PC-3 (cell line): ENCODE results near the gene UBE4A. TPM values are rescaled to one million over a fixed set of nuclear protein-coding genes. Genes with fewer than 3 reads are reported as not detected.

Source experiments
- ATAC-seq: fragments of 200-7000 bp; cut with Tn5 transposase; 2 replicates; pipeline ENCODE4 v1.9.1; 2020; ENCODE audit warnings: mild to moderate bottlenecking, moderate library complexity
- BruUV-seq: library from RNA; stranded (reverse); fragments of 400-500 nt; replicated peaks from 2 replicates; lab custom pipeline; 2021; lab: Mats Ljungman, UMichigan
- CTCF ChIA-PET: fragments of 300-600 bp; sonication (Branson Sonifier 250); formaldehyde crosslinking; loops from one replicate; lab custom pipeline; 2022; ENCODE audit warnings: antibody characterized with exemption; lab: Charles Lee
- POLR2A ChIA-PET: fragments of 300-600 bp; sonication (Branson Sonifier 250); formaldehyde crosslinking; loops from one replicate; lab custom pipeline; 2022; ENCODE audit warnings: antibody characterized with exemption; ENCODE audit not compliant: unreplicated experiment; lab: Charles Lee
- DNase-seq: peaks from one replicate; pipeline ENCODE4 v3.0.0-alpha.2; 2015
- H2AFZ ChIP-seq: fragments of 300-600 bp; sonication (generic); 2 replicates; pipeline ENCODE4 v1.6.0; 2016; ENCODE audit warnings: antibody characterized with exemption, low read length
- H3F3A ChIP-seq: fragments of 300-600 bp; sonication (generic); one replicate; pipeline ENCODE4 v1.6.0; 2017; ENCODE audit warnings: antibody characterized with exemption, low read length, control low read depth, mild to moderate bottlenecking; ENCODE audit not compliant: unreplicated experiment
- H3K27ac ChIP-seq: fragments of 300-600 bp; sonication (generic); 2 replicates; pipeline ENCODE4 v1.5.1; 2016; ENCODE audit warnings: mild to moderate bottlenecking, low read length
- H3K27me3 ChIP-seq: fragments of 300-600 bp; sonication (generic); 2 replicates; pipeline ENCODE4 v1.6.1; 2016; ENCODE audit warnings: low read length, mixed read lengths
- H3K36me3 ChIP-seq: fragments of 300-600 bp; sonication (generic); 2 replicates; pipeline ENCODE4 v1.6.1; 2016; ENCODE audit warnings: low read depth, mixed run types, low read length, mixed read lengths
- H3K4me1 ChIP-seq: fragments of 300-600 bp; sonication (generic); 2 replicates; pipeline ENCODE4 v1.5.1; 2016; ENCODE audit warnings: low read length; ENCODE audit not compliant: insufficient read depth
- H3K4me2 ChIP-seq: fragments of 300-600 bp; sonication (generic); 2 replicates; pipeline ENCODE4 v1.6.0; 2016; ENCODE audit warnings: low read length
- H3K4me3 ChIP-seq: fragments of 300-600 bp; sonication (generic); 2 replicates; pipeline ENCODE4 v1.5.1; 2016; ENCODE audit warnings: mild to moderate bottlenecking, low read length, mixed read lengths
- H3K79me2 ChIP-seq: fragments of 300-600 bp; sonication (generic); 2 replicates; pipeline ENCODE4 v1.6.1; 2017; ENCODE audit warnings: low read length, mixed read lengths
- H3K9ac ChIP-seq: fragments of 300-600 bp; sonication (generic); 2 replicates; pipeline ENCODE4 v1.6.0; 2016; ENCODE audit warnings: mild to moderate bottlenecking, low read length
- H3K9me2 ChIP-seq: fragments of 300-600 bp; sonication (generic); replicated peaks from 2 replicates; pipeline ENCODE4 v1.6.1; 2016; ENCODE audit warnings: mixed run types, low read length, mixed read lengths
- H3K9me3 ChIP-seq: fragments of 300-600 bp; sonication (generic); 2 replicates; pipeline ENCODE4 v1.6.1; 2016; ENCODE audit warnings: low read length, mixed read lengths
- H4K20me1 ChIP-seq: fragments of 300-600 bp; sonication (generic); 2 replicates; pipeline ENCODE4 v1.6.1; 2016; ENCODE audit warnings: low read length, mixed read lengths
- EZH2 ChIP-seq: fragments of 300-600 bp; sonication (generic); IDR thresholded peaks from one replicate; pipeline ENCODE4 v1.6.1; 2017; ENCODE audit warnings: antibody characterized with exemption, mild to moderate bottlenecking, low read length; ENCODE audit not compliant: unreplicated experiment
- EZH2phosphoT487 ChIP-seq: fragments of 300-600 bp; sonication (generic); IDR thresholded peaks from 2 replicates; pipeline ENCODE4 v1.6.1; 2018; ENCODE audit warnings: mild to moderate bottlenecking, antibody characterized with exemption, low read length, borderline replicate concordance
- intact Hi-C: fragments of 100-400 bp; cut with micrococcal nuclease; formaldehyde crosslinking; loops from 2 replicates; pipeline ENCODE4 v1.9.0; 2023
- total RNA-seq: library from RNA; depleted of rRNA; stranded (reverse); fragments of >200 nt; gene quantifications from 2 replicates; pipeline ENCODE4 v1.2.3, GENCODE V29; 2014
- TF ChIP-seq, protein P1 (sequence below): fragments of 300-600 bp; sonication (generic); conservative IDR thresholded peaks from 2 replicates; pipeline ENCODE4 v1.5.1; 2017; ENCODE audit warnings: antibody characterized with exemption, low read depth, mild to moderate bottlenecking, low read length

The UBE4A gene
- total RNA-seq, 1 experiment from 2014 or later = 56.4 TPM

GRCh38 chr11:118312328-118312727, 47.1 kb upstream of the UBE4A start:
- intact Hi-C loops = no loop called here
- CTCF ChIA-PET = no interaction called here
- ATAC-seq (no peak), DNase-seq (no peak)
- Histone ChIP-seq H3K4me2 (no peak overlapping the region), H3K9me3 (no peaks in the 10 kb centered on the region), H3K9ac (no peak overlapping the region), H3K9me2 (no peaks in the 10 kb centered on the region), H3K36me3 (no peaks in the 10 kb centered on the region), H3K4me1 (peaks cover 27% of the 10 kb centered on the region), H3K79me2 (no peaks in the 10 kb centered on the region), H3K27me3 (no peaks in the 10 kb centered on the region), H3F3A (no peaks in the 10 kb centered on the region), H3K27ac (no peak overlapping the region), H2AFZ (no peak overlapping the region), H3K4me3 (no peak overlapping the region), H4K20me1 (no peaks in the 10 kb centered on the region)
- no TSS peak for BruUV-seq
- TF ChIP-seq EZH2 (no peak), EZH2phosphoT487 (no peak)
- TF ChIP-seq, protein P1, sequence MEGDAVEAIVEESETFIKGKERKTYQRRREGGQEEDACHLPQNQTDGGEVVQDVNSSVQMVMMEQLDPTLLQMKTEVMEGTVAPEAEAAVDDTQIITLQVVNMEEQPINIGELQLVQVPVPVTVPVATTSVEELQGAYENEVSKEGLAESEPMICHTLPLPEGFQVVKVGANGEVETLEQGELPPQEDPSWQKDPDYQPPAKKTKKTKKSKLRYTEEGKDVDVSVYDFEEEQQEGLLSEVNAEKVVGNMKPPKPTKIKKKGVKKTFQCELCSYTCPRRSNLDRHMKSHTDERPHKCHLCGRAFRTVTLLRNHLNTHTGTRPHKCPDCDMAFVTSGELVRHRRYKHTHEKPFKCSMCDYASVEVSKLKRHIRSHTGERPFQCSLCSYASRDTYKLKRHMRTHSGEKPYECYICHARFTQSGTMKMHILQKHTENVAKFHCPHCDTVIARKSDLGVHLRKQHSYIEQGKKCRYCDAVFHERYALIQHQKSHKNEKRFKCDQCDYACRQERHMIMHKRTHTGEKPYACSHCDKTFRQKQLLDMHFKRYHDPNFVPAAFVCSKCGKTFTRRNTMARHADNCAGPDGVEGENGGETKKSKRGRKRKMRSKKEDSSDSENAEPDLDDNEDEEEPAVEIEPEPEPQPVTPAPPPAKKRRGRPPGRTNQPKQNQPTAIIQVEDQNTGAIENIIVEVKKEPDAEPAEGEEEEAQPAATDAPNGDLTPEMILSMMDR = no peak
- POLR2A ChIA-PET = no interaction called here

DNA sequence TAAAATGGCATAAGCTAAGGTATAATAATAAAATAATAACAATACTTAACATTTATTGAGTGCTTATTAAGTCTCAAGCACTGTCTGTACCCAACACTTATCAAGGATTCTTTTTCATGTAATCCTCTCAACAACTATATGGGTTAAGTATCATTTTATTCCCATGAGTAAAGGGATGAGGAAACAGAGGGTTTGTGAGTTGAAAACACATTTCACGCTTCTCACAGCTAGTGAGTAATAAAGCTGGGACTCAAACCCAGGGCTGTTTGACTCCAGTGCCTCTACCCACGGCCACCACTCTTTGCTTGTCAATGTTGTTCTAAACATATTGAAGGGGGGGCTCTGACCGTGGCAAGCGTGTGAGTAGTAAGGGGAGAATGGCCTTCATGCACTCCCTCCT, 46.2 kb upstream of the UBE4A start:
- TF ChIP-seq EZH2 (no peak), EZH2phosphoT487 (no peak)
- TF ChIP-seq, protein P1 = no peak
- Histone ChIP-seq H2AFZ (no peak overlapping the region), H3K27ac (no peak overlapping the region), H3K4me3 (no peak overlapping the region), H3K27me3 (no peaks in the 10 kb centered on the region), H3K4me2 (no peak overlapping the region), H3K9ac (no peak overlapping the region), H3F3A (no peaks in the 10 kb centered on the region), H3K9me3 (no peaks in the 10 kb centered on the region), H3K9me2 (no peaks in the 10 kb centered on the region), H3K79me2 (no peaks in the 10 kb centered on the region), H3K4me1 (peaks cover 28% of the 10 kb centered on the region), H3K36me3 (no peaks in the 10 kb centered on the region), H4K20me1 (no peaks in the 10 kb centered on the region)
- ChIA-PET CTCF (no interaction called here), POLR2A (no interaction called here)
- intact Hi-C loops = no loop called here
- BruUV-seq = no TSS peak
- ATAC-seq (no peak), DNase-seq (no peak)

DNA sequence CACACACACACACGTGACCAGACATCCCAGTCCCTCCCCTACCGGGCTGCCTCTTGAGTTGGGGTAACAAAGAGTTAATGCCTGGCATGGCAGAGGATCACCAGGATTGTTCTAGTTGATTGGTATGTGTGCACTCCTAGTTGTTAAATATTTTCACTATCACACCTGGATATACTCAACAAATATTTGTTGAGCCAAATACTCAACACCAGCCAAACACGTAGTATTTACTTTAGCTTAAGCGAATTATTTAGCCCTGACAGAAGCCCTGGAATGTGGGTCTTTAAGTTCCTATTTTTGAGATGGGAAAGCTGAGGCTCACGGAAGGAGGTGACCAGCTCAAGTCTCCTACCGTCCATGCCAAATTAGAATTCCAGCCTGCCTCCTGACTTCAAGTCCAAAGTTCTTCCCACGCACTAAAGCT, 44.4 kb upstream of the UBE4A start:
- Histone ChIP-seq H3K36me3 (no peaks in the 10 kb centered on the region), H3K4me2 (peak overlapping the region; percentile 58), H3F3A (no peaks in the 10 kb centered on the region), H3K4me3 (peak overlapping the region; percentile 43; the same call in 1 of the 2 replicates), H2AFZ (peak overlapping the region; percentile 66), H3K9me2 (no peaks in the 10 kb centered on the region), H3K4me1 (peaks cover 28% of the 10 kb centered on the region), H3K79me2 (no peaks in the 10 kb centered on the region), H3K9me3 (no peaks in the 10 kb centered on the region), H3K9ac (no peak overlapping the region), H4K20me1 (no peaks in the 10 kb centered on the region), H3K27ac (peak overlapping the region; percentile 35), H3K27me3 (no peaks in the 10 kb centered on the region)
- intact Hi-C loops = no loop called here
- no TSS peak for BruUV-seq
- DNase-seq (peak; percentile 80), ATAC-seq (peak; percentile 63)
- ChIA-PET POLR2A (interaction anchor here (0.6 kb wide), 1 partner anchor 51 kb away, joined by 3 read pairs; the partner anchor contains the start of gene MPZL2), CTCF (interaction anchor here (1.0 kb wide), 1 partner anchor 20 kb away, joined by 4 read pairs; no protein-coding TSS in a partner anchor)
- TF ChIP-seq, protein P1 = no peak
- TF ChIP-seq EZH2phosphoT487 (no peak), EZH2 (no peak)
